Muscle of back (tissue), 10 donors: ENCODE data around the gene ELF5. TPM values are rescaled to one million over a fixed set of nuclear protein-coding genes. Genes with fewer than 3 reads are reported as not detected.

ENCODE experiments used
- polyA plus RNA-seq, 10 donors: library from polyadenylated mRNA; unstranded; fragments of 120-200 nt; gene quantifications; one replicate each; pipeline ENCODE4 v1.2.1, GENCODE V29; 2013; ENCODE audit not compliant: insufficient read length in 10 of 10

ELF5 gene
- polyA plus RNA-seq, 10 donors, result 3.5 to 9.4 TPM; not detected in 8

Other genes starting within 250 kb of the ELF5 start
- gene ABTB2, start 155.8 kb downstream of the ELF5 start, polyA plus RNA-seq, result 1 to 10 TPM; 4.1 to 8.5 (median 6.3) TPM
- gene CAT, start 74.9 kb downstream of the ELF5 start, polyA plus RNA-seq, result 10 to 100 TPM; 53.2 to 93.6 (median 66.2) TPM
- gene EHF, start 107.3 kb upstream of the ELF5 start, polyA plus RNA-seq, result 1 to 10 TPM in 2 of 10 donors, under 1 TPM in 1, not detected in 7; 0.12 to 5.4 (median 4.5) TPM